Mucosa of descending colon (tissue), 3 donors: Measurements from ENCODE around the gene VKORC1. TPM values are rescaled to one million over a fixed set of nuclear protein-coding genes. Genes with fewer than 3 reads are reported as not detected.

Source experiments
- ATAC-seq: fragments of 200-7000 bp; cut with Tn5 transposase; one replicate; pipeline ENCODE4 v1.9.1; 2020; ENCODE audit warnings: mild to moderate bottlenecking, moderate library complexity
- DNase-seq, 3 donors: peaks; one replicate each; pipeline ENCODE4 v3.0.0-alpha.2; 2020
- H3K36me3 ChIP-seq: fragments of 200-600 bp; one replicate; pipeline ENCODE4 v1.8.0; 2021; ENCODE audit warnings: low read depth, mild to moderate bottlenecking
- H3K4me1 ChIP-seq: fragments of 200-600 bp; one replicate; pipeline ENCODE4 v1.8.0; 2021; ENCODE audit warnings: low read depth, mild to moderate bottlenecking
- H3K4me3 ChIP-seq: fragments of 200-600 bp; one replicate; pipeline ENCODE4 v1.8.0; 2021; ENCODE audit warnings: mild to moderate bottlenecking
- H3K9me3 ChIP-seq: fragments of 200-600 bp; one replicate; pipeline ENCODE4 v1.8.0; 2021; ENCODE audit warnings: mild to moderate bottlenecking
- CTCF ChIP-seq: fragments of 200-600 bp; IDR thresholded peaks from one replicate; pipeline ENCODE4 v1.8.0; 2022; ENCODE audit warnings: antibody characterized with exemption, mild to moderate bottlenecking
- intact Hi-C, 2 donors: fragments of 100-400 bp; cut with DNase I in 1 of 2; cut with micrococcal nuclease in 1 of 2; formaldehyde crosslinking; loops; one replicate each; pipeline versions ENCODE4 v1.11.0 to v1.11.1; 2022; cut with DNase I, micrococcal nuclease
- total RNA-seq, 3 donors: library from RNA; stranded (reverse); fragmentation: NEBNext Ultra II Directional in 2 of 3; extraction: Animal tissue kit (Norgen Biotek cat#: 25700) in 2 of 3; gene quantifications; one replicate each; pipeline versions ENCODE4 v1.2.1 to v1.2.4, GENCODE V29; 2021 to 2023
- donor health status: DM: no; HTN: no; CAD: no; lungs with moderate emphysema.
- donor health status: DM: no; HTN: no; CAD: no.
- donor health status: DM: no; HTN: yes; CAD: no.

VKORC1 gene
- total RNA-seq, 3 donors from 2014 or later = 31.9 to 67.9 (median 41.3) TPM

GRCh38 chr16:31134625-31135534 lies 40.3 kb upstream of the VKORC1 start:
- peak; percentile 36 for ATAC-seq
- no peaks in the 10 kb centered on the region for H3K9me3 ChIP-seq
- peaks cover 54% of the 10 kb centered on the region for H3K4me1 ChIP-seq
- H3K4me3 ChIP-seq = peak overlapping the region; percentile 46
- TF ChIP-seq CTCF = no peak
- intact Hi-C loops = no loop called here
- peak; percentile 80 for DNase-seq
- H3K36me3 ChIP-seq = no peaks in the 10 kb centered on the region

GRCh38 chr16:31134091-31134571 lies 39.5 kb upstream of the VKORC1 start:
- peak in 1 of 3 donors; percentile 46 for DNase-seq

GRCh38 chr16:31133046-31133501 lies 38.5 kb upstream of the VKORC1 start:
- ATAC-seq (no peak), DNase-seq (no peak)
- TF ChIP-seq CTCF = no peak
- intact Hi-C loops = no loop called here
- no peaks in the 10 kb centered on the region for H3K36me3 ChIP-seq
- no peak overlapping the region for H3K4me3 ChIP-seq
- peaks cover 61% of the 10 kb centered on the region for H3K4me1 ChIP-seq
- no peaks in the 10 kb centered on the region for H3K9me3 ChIP-seq

More at GRCh38 chr16:31134091-31134571, 39.5 kb upstream of the VKORC1 start:
- Histone ChIP-seq H3K4me3 (peak overlapping the region; percentile 46), H3K9me3 (no peaks in the 10 kb centered on the region), H3K36me3 (no peaks in the 10 kb centered on the region), H3K4me1 (peaks cover 56% of the 10 kb centered on the region)
- intact Hi-C loops = no loop called here
- ATAC-seq = no peak
- TF ChIP-seq CTCF = no peak

DNA sequence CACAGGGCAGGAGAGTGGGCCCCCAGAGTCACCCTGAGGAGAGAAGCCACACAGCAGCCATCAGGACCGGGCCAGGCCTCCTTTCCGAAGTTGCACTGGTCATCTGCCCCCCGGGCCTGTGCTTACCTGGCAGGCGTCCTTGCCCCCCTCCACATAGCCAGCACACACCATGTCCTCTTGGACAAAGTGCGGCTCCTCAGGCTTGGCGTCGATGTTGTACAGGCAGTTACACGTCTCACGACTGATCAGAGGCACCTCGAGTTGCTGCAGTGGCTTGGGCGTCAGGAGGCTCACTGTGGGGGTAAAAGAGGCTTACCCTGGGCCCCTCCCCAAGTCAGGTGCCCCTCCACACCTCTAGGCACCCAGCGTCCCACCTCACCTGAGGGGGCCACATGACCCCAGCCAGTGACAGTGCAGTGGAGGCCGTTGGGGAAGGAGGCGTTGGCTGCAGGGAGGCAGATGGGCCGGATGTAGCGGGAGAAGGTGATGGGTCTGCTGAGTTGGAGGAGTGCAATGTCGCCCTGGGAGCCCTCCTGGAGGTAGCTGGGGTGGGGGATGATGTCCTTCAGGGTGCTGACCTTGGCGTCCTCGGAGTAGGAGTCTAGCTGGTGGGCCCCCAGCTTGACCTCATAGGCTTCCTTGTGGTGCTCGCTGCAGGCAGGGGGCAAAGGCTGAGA lies 37.8 kb upstream of the VKORC1 start:
- H3K36me3 ChIP-seq = no peaks in the 10 kb centered on the region
- ATAC-seq = no peak
- no peak overlapping the region for H3K4me3 ChIP-seq
- intact Hi-C loops = no loop called here
- DNase-seq = peak in 1 of 3 donors; percentile 58
- TF ChIP-seq CTCF = no peak
- H3K4me1 ChIP-seq = peaks cover 67% of the 10 kb centered on the region
- no peaks in the 10 kb centered on the region for H3K9me3 ChIP-seq

- intact Hi-C loops = no loop called here
- peak; percentile 60 for ATAC-seq
- DNase-seq = peak; percentile 82 to 84 (median 83)
- H3K36me3 ChIP-seq = no peaks in the 10 kb centered on the region
- H3K4me1 ChIP-seq = peaks cover 71% of the 10 kb centered on the region
- no peak overlapping the region for H3K4me3 ChIP-seq
- TF ChIP-seq CTCF = no peak
- H3K9me3 ChIP-seq = no peaks in the 10 kb centered on the region
Measured at GRCh38 chr16:31131841-31132271, 37.3 kb upstream of the VKORC1 start.
